Measurements from ENCODE around the gene LRP5.
"Not testable (repeated sequence)": the region's sequence is repeated elsewhere in the genome, so short reads cannot be mapped to it uniquely, and the experiment has no call there.

LRP5 gene

GRCh38 chr11:68341557-68342458 is 29.4 kb downstream of the LRP5 start:
- Histone ChIP-seq H3K27me3 (no peaks in the 10 kb centered on the region), H3K9me3 (no peaks in the 10 kb centered on the region), H3K27ac (no peak overlapping the region), H3K4me1 (ENCODE audit: control insufficient read depth in 1 of 2, insufficient read depth in 1 of 2, low read depth in 1 of 2, low read length in 1 of 2) (peaks cover 5 to 7% of the 10 kb centered on the region in 2 experiments), H3K4me3 (ENCODE audit: low read depth in 1 of 2, low read length in 1 of 2) (no peak overlapping the region), H3K36me3 (no peaks in the 10 kb centered on the region)
- no peak for TF ChIP-seq CTCF (IDR thresholded peaks at IDR 0.05)

- TF ChIP-seq CTCF (IDR thresholded peaks at IDR 0.05) = no peak
- no peaks in the 10 kb centered on the region for H3K27me3 ChIP-seq
- no peaks in the 10 kb centered on the region for H3K36me3 ChIP-seq
- peaks cover 0 to under 1% of the 10 kb centered on the region in 2 experiments for H3K4me1 ChIP-seq (ENCODE audit: control insufficient read depth in 1 of 2, insufficient read depth in 1 of 2, low read depth in 1 of 2, low read length in 1 of 2)
- no peaks in the 10 kb centered on the region for H3K9me3 ChIP-seq
- no peak overlapping the region for H3K4me3 ChIP-seq (ENCODE audit: low read depth in 1 of 2, low read length in 1 of 2)
- H3K27ac ChIP-seq = no peak overlapping the region
These were observed 30.2 kb downstream of the LRP5 start for GRCh38 chr11:68342459-68343158.

GRCh38 chr11:68343761-68344256 is 31.4 kb downstream of the LRP5 start:
- no peaks in the 10 kb centered on the region for H3K9me3 ChIP-seq
- H3K27ac ChIP-seq = no peak overlapping the region
- no peaks in the 10 kb centered on the region for H3K27me3 ChIP-seq
- no peaks in the 10 kb centered on the region for H3K36me3 ChIP-seq
- H3K4me1 ChIP-seq (ENCODE audit: control insufficient read depth in 1 of 2, insufficient read depth in 1 of 2, low read depth in 1 of 2, low read length in 1 of 2) = no peaks in the 10 kb centered on the region
- H3K4me3 ChIP-seq (ENCODE audit: low read depth in 1 of 2, low read length in 1 of 2) = no peak overlapping the region
- no peak for TF ChIP-seq CTCF (IDR thresholded peaks at IDR 0.05)

GRCh38 chr11:68344821-68345220 is 32.4 kb downstream of the LRP5 start:
- not testable (repeated sequence) for H3K27ac ChIP-seq; H3K4me3 ChIP-seq (ENCODE audit: low read depth in 1 of 2, low read length in 1 of 2); H3K4me1 ChIP-seq (ENCODE audit: control insufficient read depth in 1 of 2, insufficient read depth in 1 of 2, low read depth in 1 of 2, low read length in 1 of 2); H3K9me3 ChIP-seq; H3K27me3 ChIP-seq; H3K36me3 ChIP-seq

- Histone ChIP-seq H3K4me1 (ENCODE audit: control insufficient read depth in 1 of 2, insufficient read depth in 1 of 2, low read depth in 1 of 2, low read length in 1 of 2) (no peaks in the 10 kb centered on the region), H3K36me3 (no peaks in the 10 kb centered on the region), H3K27ac (no peak overlapping the region), H3K4me3 (ENCODE audit: low read depth in 1 of 2, low read length in 1 of 2) (no peak overlapping the region), H3K9me3 (no peaks in the 10 kb centered on the region), H3K27me3 (no peaks in the 10 kb centered on the region)
- TF ChIP-seq CTCF (IDR thresholded peaks at IDR 0.05) = no peak
These were observed 33.5 kb downstream of the LRP5 start for GRCh38 chr11:68345776-68346461.
